Measurements from ENCODE around the gene MOB3C.

Gene MOB3C

GRCh38 chr1:46649764-46650163 is 33.2 kb upstream of the MOB3C start:
- peaks cover 43% of the 10 kb centered on the region for H3K36me3 ChIP-seq (ENCODE audit: insufficient read depth, insufficient read length, low read length)
- peaks cover 17% of the 10 kb centered on the region for H3K9me3 ChIP-seq (ENCODE audit: insufficient read depth, low read length)
- TF ChIP-seq ZNF274 (IDR thresholded peaks at IDR 0.05; ENCODE audit: low read depth, low read length), result no peak
- TF ChIP-seq YY1 (IDR thresholded peaks at IDR 0.05; ENCODE audit: insufficient read depth, insufficient read length), result no peak
- no peak for TF ChIP-seq SUZ12 (IDR thresholded peaks at IDR 0.05; ENCODE audit: extremely low read depth, insufficient read depth, insufficient read length)

GRCh38 chr1:46647611-46648010 is 31.0 kb upstream of the MOB3C start:
- TF ChIP-seq YY1 (IDR thresholded peaks at IDR 0.05; ENCODE audit: insufficient read depth, insufficient read length) (no peak), ZNF274 (IDR thresholded peaks at IDR 0.05; ENCODE audit: low read depth, low read length) (no peak), SUZ12 (IDR thresholded peaks at IDR 0.05; ENCODE audit: extremely low read depth, insufficient read depth, insufficient read length) (no peak)
- Histone ChIP-seq H3K27me3 (ENCODE audit: insufficient read depth, insufficient read length) (no peaks in the 10 kb centered on the region), H3K9ac (ENCODE audit: insufficient read length, low read depth) (no peak overlapping the region), H3K4me1 (ENCODE audit: insufficient read depth, insufficient read length) (no peaks in the 10 kb centered on the region), H3K9me3 (ENCODE audit: insufficient read depth, low read length) (peaks cover 17% of the 10 kb centered on the region), H3K36me3 (ENCODE audit: insufficient read depth, insufficient read length, low read length) (peaks cover 51% of the 10 kb centered on the region), H3K4me3 (ENCODE audit: insufficient read length, low read depth) (no peak overlapping the region)
- no peak for DNase-seq (ENCODE audit: low read depth, low spot score)

More at GRCh38 chr1:46649764-46650163, 33.2 kb upstream of the MOB3C start:
- H3K27me3 ChIP-seq (ENCODE audit: insufficient read depth, insufficient read length), result no peaks in the 10 kb centered on the region
- DNase-seq (ENCODE audit: low read depth, low spot score), result no peak
- H3K4me1 ChIP-seq (ENCODE audit: insufficient read depth, insufficient read length), result no peaks in the 10 kb centered on the region
- H3K4me3 ChIP-seq (ENCODE audit: insufficient read length, low read depth), result no peak overlapping the region
- H3K9ac ChIP-seq (ENCODE audit: insufficient read length, low read depth), result no peak overlapping the region

GRCh38 chr1:46646844-46647243 is 30.2 kb upstream of the MOB3C start:
- H3K36me3 ChIP-seq (ENCODE audit: insufficient read depth, insufficient read length, low read length), result peaks cover 50% of the 10 kb centered on the region
- no peaks in the 10 kb centered on the region for H3K4me1 ChIP-seq (ENCODE audit: insufficient read depth, insufficient read length)
- no peak overlapping the region for H3K9ac ChIP-seq (ENCODE audit: insufficient read length, low read depth)
- no peak for DNase-seq (ENCODE audit: low read depth, low spot score)
- TF ChIP-seq ZNF274 (IDR thresholded peaks at IDR 0.05; ENCODE audit: low read depth, low read length), result no peak
- no peak overlapping the region for H3K4me3 ChIP-seq (ENCODE audit: insufficient read length, low read depth)
- no peaks in the 10 kb centered on the region for H3K27me3 ChIP-seq (ENCODE audit: insufficient read depth, insufficient read length)
- peaks cover 17% of the 10 kb centered on the region for H3K9me3 ChIP-seq (ENCODE audit: insufficient read depth, low read length)

- no peaks in the 10 kb centered on the region for H3K27me3 ChIP-seq (ENCODE audit: insufficient read depth, insufficient read length)
- no peak overlapping the region for H3K4me3 ChIP-seq (ENCODE audit: insufficient read length, low read depth)
- H3K36me3 ChIP-seq (ENCODE audit: insufficient read depth, insufficient read length, low read length), result peaks cover 50% of the 10 kb centered on the region
- no peak for DNase-seq (ENCODE audit: low read depth, low spot score)
- H3K9me3 ChIP-seq (ENCODE audit: insufficient read depth, low read length), result peaks cover 17% of the 10 kb centered on the region
- TF ChIP-seq SUZ12 (IDR thresholded peaks at IDR 0.05; ENCODE audit: extremely low read depth, insufficient read depth, insufficient read length) (no peak), YY1 (IDR thresholded peaks at IDR 0.05; ENCODE audit: insufficient read depth, insufficient read length) (no peak), ZNF274 (IDR thresholded peaks at IDR 0.05; ENCODE audit: low read depth, low read length) (no peak)
- no peak overlapping the region for H3K9ac ChIP-seq (ENCODE audit: insufficient read length, low read depth)
- H3K4me1 ChIP-seq (ENCODE audit: insufficient read depth, insufficient read length), result no peaks in the 10 kb centered on the region
These were observed 29.7 kb upstream of the MOB3C start for GRCh38 chr1:46646331-46646730.

GRCh38 chr1:46645815-46646214 is 29.2 kb upstream of the MOB3C start:
- Histone ChIP-seq H3K36me3 (ENCODE audit: insufficient read depth, insufficient read length, low read length) (peaks cover 50% of the 10 kb centered on the region), H3K9me3 (ENCODE audit: insufficient read depth, low read length) (peaks cover 17% of the 10 kb centered on the region), H3K4me3 (ENCODE audit: insufficient read length, low read depth) (no peak overlapping the region), H3K9ac (ENCODE audit: insufficient read length, low read depth) (no peak overlapping the region), H3K27me3 (ENCODE audit: insufficient read depth, insufficient read length) (no peaks in the 10 kb centered on the region), H3K4me1 (ENCODE audit: insufficient read depth, insufficient read length) (no peaks in the 10 kb centered on the region)
- TF ChIP-seq YY1 (IDR thresholded peaks at IDR 0.05; ENCODE audit: insufficient read depth, insufficient read length) (no peak), SUZ12 (IDR thresholded peaks at IDR 0.05; ENCODE audit: extremely low read depth, insufficient read depth, insufficient read length) (no peak), ZNF274 (IDR thresholded peaks at IDR 0.05; ENCODE audit: low read depth, low read length) (no peak)
- DNase-seq (ENCODE audit: low read depth, low spot score), result no peak

- TF ChIP-seq YY1 (IDR thresholded peaks at IDR 0.05; ENCODE audit: insufficient read depth, insufficient read length), result no peak
- no peak for TF ChIP-seq SUZ12 (IDR thresholded peaks at IDR 0.05; ENCODE audit: extremely low read depth, insufficient read depth, insufficient read length)
- no peak for TF ChIP-seq ZNF274 (IDR thresholded peaks at IDR 0.05; ENCODE audit: low read depth, low read length)
- Histone ChIP-seq H3K27me3 (ENCODE audit: insufficient read depth, insufficient read length) (no peaks in the 10 kb centered on the region), H3K4me3 (ENCODE audit: insufficient read length, low read depth) (no peak overlapping the region), H3K9ac (ENCODE audit: insufficient read length, low read depth) (no peak overlapping the region), H3K36me3 (ENCODE audit: insufficient read depth, insufficient read length, low read length) (peaks cover 41% of the 10 kb centered on the region), H3K9me3 (ENCODE audit: insufficient read depth, low read length) (peaks cover 8% of the 10 kb centered on the region), H3K4me1 (ENCODE audit: insufficient read depth, insufficient read length) (no peaks in the 10 kb centered on the region)
- no peak for DNase-seq (ENCODE audit: low read depth, low spot score)
These were observed 26.8 kb upstream of the MOB3C start for GRCh38 chr1:46643368-46643775.

- DNase-seq (ENCODE audit: low read depth, low spot score), result no peak
- TF ChIP-seq ZNF274 (IDR thresholded peaks at IDR 0.05; ENCODE audit: low read depth, low read length) (no peak), YY1 (IDR thresholded peaks at IDR 0.05; ENCODE audit: insufficient read depth, insufficient read length) (no peak), SUZ12 (IDR thresholded peaks at IDR 0.05; ENCODE audit: extremely low read depth, insufficient read depth, insufficient read length) (no peak)
These were observed 25.6 kb upstream of the MOB3C start for GRCh38 chr1:46642115-46642680.

More at GRCh38 chr1:46642115-46642680, 25.6 kb upstream of the MOB3C start:
- 0 out of 2 replicates have a peak, but pooled peaks cover under 1% of the 10 kb centered on the region for H3K9me3 ChIP-seq (ENCODE audit: insufficient read depth, low read length)
- H3K27me3 ChIP-seq (ENCODE audit: insufficient read depth, insufficient read length), result no peaks in the 10 kb centered on the region
- no peaks in the 10 kb centered on the region for H3K4me1 ChIP-seq (ENCODE audit: insufficient read depth, insufficient read length)
- no peak overlapping the region for H3K4me3 ChIP-seq (ENCODE audit: insufficient read length, low read depth)
- H3K9ac ChIP-seq (ENCODE audit: insufficient read length, low read depth), result no peak overlapping the region
- peaks cover 43% of the 10 kb centered on the region for H3K36me3 ChIP-seq (ENCODE audit: insufficient read depth, insufficient read length, low read length)
